ENCODE results near the gene C18orf32. TPM values are rescaled to one million over a fixed set of nuclear protein-coding genes. Genes with fewer than 3 reads are reported as not detected.
A peak's percentile ranks its signal among the peaks of the same experiment; 100 is the strongest.

Gene C18orf32
- total and polyA plus RNA-seq, 2 of the 8 experiments (the other 6 are each of a cell fraction or from before 2014, with no cell fraction given), result 17.3 to 20.1 TPM

GRCh38 chr18:49492694-49493033, 5.6 kb upstream of the C18orf32 start:
- Histone ChIP-seq H3K27ac (ENCODE audit: low read depth, low read length) (no peak overlapping the region), H2BK20ac (ENCODE audit: low read length) (peak overlapping the region; percentile 97; the same call in 1 of the 2 replicates), H3K23ac (ENCODE audit: insufficient read length) (no peak overlapping the region), H3K18ac (ENCODE audit: extremely low read depth, low read length) (no peak overlapping the region; the same call in 1 of the 2 replicates), H4K8ac (ENCODE audit: extremely low read depth, insufficient read depth, low read length) (no peak overlapping the region), H2BK15ac (ENCODE audit: low read length) (peak overlapping the region; percentile 97; the same call in 1 of the 2 replicates), H2BK12ac (ENCODE audit: low read depth, low read length) (peak overlapping the region; percentile 91; the same call in 1 of the 2 replicates), H4K91ac (replicated peaks; ENCODE audit: insufficient read length, low read length) (peak overlapping the region; percentile 56), H3K79me2 (ENCODE audit: control insufficient read depth in 1 of 2, insufficient read depth in 2 of 2, low read length in 2 of 2) (peaks cover 6 to 25% of the 10 kb centered on the region in 2 experiments), H3K4me3 (ENCODE audit: extremely low read depth in 1 of 4, insufficient read depth in 2 of 4, low read depth in 3 of 4, low read length in 4 of 4) (peak overlapping the region in 1 of 4 experiments; percentile 88; a peak in 2 of 8 replicates), H2BK5ac (ENCODE audit: low read depth, low read length) (peak overlapping the region; percentile 63; the same call in 1 of the 2 replicates), H3K79me1 (ENCODE audit: low read depth, low read length) (no peaks in the 10 kb centered on the region), H4K20me1 (replicated peaks in 1 of 2; ENCODE audit: control insufficient read depth in 1 of 2, insufficient read depth in 2 of 2, low read length in 2 of 2) (peaks cover 5 to 7% of the 10 kb centered on the region in 2 experiments), H2AK5ac (ENCODE audit: low read depth, low read length) (no peak overlapping the region), H2BK120ac (replicated peaks; ENCODE audit: low read depth, low read length) (peak overlapping the region; percentile 73), H3K4me1 (replicated peaks in 1 of 4; ENCODE audit: control insufficient read depth in 3 of 4, insufficient read depth in 4 of 4, low read length in 3 of 4) (peaks cover 3 to 5% (median 3%) of the 10 kb centered on the region in 4 experiments; a peak in 5 of 7 replicates), H3K27me3 (replicated peaks in 1 of 4; ENCODE audit: control insufficient read depth in 3 of 4, extremely low read depth in 1 of 4, insufficient read depth in 3 of 4, low read length in 3 of 4) (no peaks in the 10 kb centered on the region), H3K14ac (ENCODE audit: insufficient read length) (no peak overlapping the region), H3K4ac (replicated peaks; ENCODE audit: insufficient read length, low read depth, low read length) (peak overlapping the region; percentile 12), H4K5ac (ENCODE audit: insufficient read length, low read depth, low read length) (no peak overlapping the region), H3K56ac (replicated peaks; ENCODE audit: insufficient read length, low read depth, low read length) (no peak overlapping the region), H2AFZ (ENCODE audit: low read length) (peak overlapping the region; percentile 96), H3K36me3 (ENCODE audit: control insufficient read depth in 2 of 4, insufficient read depth in 4 of 4, low read length in 3 of 4) (peaks cover 15 to 41% (median 36%) of the 10 kb centered on the region in 4 experiments), H3K4me2 (ENCODE audit: insufficient read depth in 1 of 2, low read depth in 2 of 2, low read length in 2 of 2) (no peak overlapping the region; a peak in 2 of 4 replicates), H3K9ac (replicated peaks in 1 of 4; ENCODE audit: extremely low read depth in 1 of 4, low read depth in 3 of 4, low read length in 3 of 4) (no peak overlapping the region), H3K9me3 (ENCODE audit: insufficient read depth in 2 of 2, low read depth in 1 of 2, low read length in 1 of 2) (no peaks in the 10 kb centered on the region), H3K23me2 (ENCODE audit: low read depth, low read length) (peaks cover 4% of the 10 kb centered on the region; the same call in 1 of the 2 replicates)
- TF ChIP-seq TCF12 (IDR thresholded peaks at IDR 0.05; ENCODE audit: low read depth, low read length) (no peak), EZH2 (IDR thresholded peaks at IDR 0.05; ENCODE audit: low read depth, low read length, severe bottlenecking) (no peak)
- TF ChIP-seq, protein P1, sequence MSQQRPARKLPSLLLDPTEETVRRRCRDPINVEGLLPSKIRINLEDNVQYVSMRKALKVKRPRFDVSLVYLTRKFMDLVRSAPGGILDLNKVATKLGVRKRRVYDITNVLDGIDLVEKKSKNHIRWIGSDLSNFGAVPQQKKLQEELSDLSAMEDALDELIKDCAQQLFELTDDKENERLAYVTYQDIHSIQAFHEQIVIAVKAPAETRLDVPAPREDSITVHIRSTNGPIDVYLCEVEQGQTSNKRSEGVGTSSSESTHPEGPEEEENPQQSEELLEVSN (IDR thresholded peaks at IDR 0.05), result no peak
- WGBS, 2 experiments (ENCODE audit: extremely low coverage in 1 of 2, insufficient coverage in 1 of 2, insufficient read length in 1 of 2, insufficient replicate concordance in 2 of 2, low coverage in 1 of 2, low lambda C conversion rate in 2 of 2, missing lambda C conversion rate in 1 of 2), result 56% methylated on average over 6 of the region's 6 CpGs; no CpG with 5 or more reads in 1 of the 2 experiments
- FAIRE-seq (no peak), DNase-seq (ENCODE audit: low read depth in 1 of 2, low spot score in 2 of 2) (no peak)
- ChIA-PET POLR2A (ENCODE audit: partially characterized antibody) (interaction anchor here (0.6 to 1.5 kb wide), 2 partner anchors 22 to 380 kb away, joined by 3 to 5 read pairs; no protein-coding TSS in a partner anchor), CTCF (ENCODE audit: partially characterized antibody) (no interaction called here)
